GM21825 (cell line): ENCODE measurements around the gene PRKCA.
"Not testable (repeated sequence)": the region's sequence is repeated elsewhere in the genome, so short reads cannot be mapped to it uniquely, and the experiment has no call there.

Experiments used
- ATAC-seq: cut with Tn5 transposase; IDR thresholded peaks from one replicate; pipeline ENCODE4 v1.9.1; 2021; ENCODE audit warnings: mild to moderate bottlenecking, moderate library complexity; ENCODE audit not compliant: unreplicated experiment

The PRKCA gene

DNA sequence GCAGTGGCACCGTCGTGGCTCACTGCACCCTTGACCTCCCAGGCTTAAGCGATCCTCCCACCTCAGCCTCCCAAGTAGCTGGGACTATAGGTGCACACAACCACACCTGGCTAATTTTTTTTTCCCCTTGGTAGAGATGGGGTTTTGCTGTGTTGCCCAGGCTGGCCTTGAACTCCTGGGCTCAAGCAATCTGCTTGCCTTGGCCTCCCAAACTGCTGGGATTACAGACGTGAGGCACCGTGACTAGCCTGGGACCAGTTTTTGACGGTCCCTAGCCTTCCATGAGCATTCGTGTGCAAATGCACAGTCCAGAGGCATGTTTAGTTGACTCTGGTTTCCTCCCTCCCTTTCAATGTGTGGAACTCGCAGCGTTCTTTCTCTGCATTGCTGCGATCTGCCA lies 48.2 kb downstream of the PRKCA start:
- ATAC-seq: not testable (repeated sequence)

DNA sequence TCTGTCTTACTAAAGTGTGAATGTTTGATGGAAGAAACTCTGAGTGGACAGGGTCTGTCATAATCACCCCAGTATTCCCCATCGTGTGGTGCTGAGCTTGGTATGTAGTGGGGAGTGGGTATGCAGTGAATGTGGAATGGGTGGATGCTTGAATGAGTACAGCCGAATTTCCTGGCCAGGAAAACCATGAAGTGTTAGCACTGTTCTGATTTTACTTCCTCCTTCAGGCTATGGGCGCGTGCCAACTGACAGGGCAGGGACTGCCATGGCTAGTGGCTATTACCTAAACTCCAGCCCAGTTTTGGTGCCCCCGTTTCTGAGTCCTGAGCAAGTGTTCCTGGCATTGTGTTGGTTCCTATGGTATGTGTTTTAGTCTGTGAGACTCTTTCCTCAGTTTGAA lies 48.6 kb downstream of the PRKCA start:
- no peak for ATAC-seq

DNA sequence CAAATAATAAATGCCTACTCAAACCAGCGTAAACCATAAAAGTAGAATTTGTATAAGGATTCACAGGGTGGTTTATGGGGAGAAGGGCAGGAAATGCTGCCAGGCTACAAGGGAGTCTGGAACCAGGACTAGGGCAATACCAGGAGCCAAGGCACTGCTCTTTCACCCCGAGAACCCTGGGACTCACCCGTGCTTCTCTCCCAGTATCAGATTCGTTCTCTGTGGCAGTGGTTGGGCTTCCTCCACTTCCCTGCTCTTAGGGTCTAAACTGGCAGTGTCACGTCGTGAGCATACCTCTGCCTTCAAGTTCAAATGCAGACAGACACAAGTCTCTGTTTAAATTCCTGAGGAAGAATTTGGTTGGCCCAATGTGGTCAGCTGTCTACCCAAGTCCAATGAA lies 49.3 kb downstream of the PRKCA start:
- ATAC-seq: no peak

DNA sequence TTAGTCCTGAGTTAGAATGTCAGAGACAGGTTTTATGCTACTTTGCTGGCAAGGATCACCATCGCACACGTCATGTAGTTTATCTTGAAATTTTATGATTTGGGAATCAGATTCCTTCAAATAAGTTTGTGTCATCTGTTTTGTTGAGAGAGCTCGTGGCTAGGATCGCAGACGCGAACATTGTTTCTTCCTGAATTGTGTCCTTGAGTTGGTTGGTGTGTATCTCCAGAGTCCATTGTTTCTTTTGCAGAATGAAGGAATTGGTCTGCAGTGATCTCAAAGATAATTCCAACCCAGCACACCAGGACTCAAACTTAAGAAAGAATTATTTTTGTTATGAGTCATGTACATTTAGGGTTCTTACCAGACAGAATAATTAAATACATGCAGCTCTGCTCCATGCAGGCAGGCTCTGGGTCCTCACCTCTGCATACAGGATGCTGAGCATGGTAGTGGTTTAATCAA lies 51.6 kb downstream of the PRKCA start:
- ATAC-seq: no peak

DNA sequence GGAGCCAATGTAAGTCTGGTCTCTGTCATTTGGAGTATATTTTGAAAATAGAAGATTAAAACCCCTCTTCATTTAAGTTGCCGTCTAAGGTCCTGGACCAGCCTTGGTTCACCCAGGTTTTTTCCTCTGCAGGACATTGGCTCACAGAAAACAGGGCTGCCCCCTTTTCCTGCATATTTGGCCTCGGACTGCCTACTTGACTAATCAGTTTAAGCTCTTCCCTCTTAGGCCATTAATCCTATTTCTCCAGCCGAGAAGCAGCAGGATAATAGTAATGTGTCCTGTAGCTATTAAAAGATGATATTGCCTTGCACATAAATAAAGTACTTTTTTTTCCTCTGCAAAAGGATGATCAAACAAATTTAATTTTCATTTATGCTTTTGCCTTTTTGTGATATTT lies 52.1 kb downstream of the PRKCA start:
- ATAC-seq: no peak

DNA sequence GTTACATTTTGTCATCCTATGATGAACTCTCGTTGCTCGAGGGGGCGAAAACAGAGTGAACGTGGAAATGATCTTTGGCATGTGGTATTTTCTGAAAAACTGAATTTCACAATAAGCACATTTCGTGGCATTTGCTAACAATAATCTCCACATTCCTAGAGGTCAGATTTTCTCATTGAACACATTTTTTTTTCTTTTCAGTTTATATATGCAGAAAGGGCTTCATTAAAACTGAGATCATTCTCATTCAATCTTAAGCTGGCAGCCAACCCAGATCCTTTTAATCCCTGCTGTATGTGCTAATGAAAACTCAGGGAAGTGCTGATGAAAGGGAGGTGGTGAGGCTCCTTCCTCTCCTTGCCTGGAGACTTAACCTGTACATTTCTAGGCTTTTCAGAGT lies 52.6 kb downstream of the PRKCA start:
- no peak for ATAC-seq

DNA sequence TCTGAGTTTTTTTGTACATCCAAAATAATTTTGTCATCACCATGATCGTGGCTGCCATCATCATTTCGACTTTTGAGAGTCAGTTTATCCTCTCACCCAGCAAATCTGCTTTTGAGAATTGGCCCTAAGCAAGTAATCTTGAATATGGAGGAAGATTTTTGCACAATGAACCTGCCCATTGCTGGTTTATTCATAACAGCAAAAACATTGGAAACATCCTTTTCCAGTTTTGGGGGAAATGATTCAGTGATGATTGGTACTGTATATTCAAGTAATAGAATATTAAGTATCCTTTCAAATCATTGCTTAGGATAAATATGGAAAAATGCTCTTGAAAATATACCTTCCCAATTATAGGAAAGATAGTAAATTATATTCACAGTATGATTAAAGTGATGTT lies 53.1 kb downstream of the PRKCA start:
- no peak for ATAC-seq

DNA sequence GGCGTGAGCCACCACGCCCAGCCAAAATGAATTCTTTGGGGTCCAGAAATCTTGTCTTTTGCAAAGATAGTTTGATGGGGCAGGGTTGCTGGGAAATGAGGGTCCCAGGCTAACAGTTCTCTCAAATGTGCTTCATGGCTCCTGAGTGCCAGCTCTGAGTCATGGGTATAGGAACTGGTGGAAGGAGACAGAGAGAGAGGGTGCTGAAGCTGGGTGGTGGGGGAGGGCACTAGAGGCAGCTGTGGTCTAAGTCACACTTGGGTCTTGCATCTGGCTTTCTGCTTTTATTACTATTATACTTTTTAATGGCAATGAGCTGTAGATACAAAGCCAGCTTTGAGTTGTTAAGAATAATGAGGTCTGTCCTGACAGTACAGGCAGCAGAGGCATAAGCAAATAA lies 54.6 kb downstream of the PRKCA start:
- no peak for ATAC-seq

DNA sequence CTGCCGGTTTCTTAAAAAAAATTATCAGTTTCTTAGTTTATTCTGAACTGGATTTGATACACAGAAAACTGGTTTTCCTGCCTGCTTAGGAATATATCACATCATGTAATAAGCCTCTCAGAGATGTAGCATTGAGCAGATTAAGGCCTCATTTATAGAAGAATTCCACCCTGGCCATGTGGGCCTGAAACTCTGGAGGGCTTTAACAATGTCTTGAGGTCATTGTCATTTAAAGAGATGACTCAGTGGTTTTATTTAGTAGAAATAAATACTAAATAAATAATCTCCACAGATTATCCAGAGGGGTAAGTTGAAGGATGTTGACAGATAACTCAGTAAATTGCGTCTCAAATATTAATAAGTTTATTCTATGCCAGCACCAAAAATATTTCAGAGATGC lies 56.9 kb downstream of the PRKCA start:
- no peak for ATAC-seq

DNA sequence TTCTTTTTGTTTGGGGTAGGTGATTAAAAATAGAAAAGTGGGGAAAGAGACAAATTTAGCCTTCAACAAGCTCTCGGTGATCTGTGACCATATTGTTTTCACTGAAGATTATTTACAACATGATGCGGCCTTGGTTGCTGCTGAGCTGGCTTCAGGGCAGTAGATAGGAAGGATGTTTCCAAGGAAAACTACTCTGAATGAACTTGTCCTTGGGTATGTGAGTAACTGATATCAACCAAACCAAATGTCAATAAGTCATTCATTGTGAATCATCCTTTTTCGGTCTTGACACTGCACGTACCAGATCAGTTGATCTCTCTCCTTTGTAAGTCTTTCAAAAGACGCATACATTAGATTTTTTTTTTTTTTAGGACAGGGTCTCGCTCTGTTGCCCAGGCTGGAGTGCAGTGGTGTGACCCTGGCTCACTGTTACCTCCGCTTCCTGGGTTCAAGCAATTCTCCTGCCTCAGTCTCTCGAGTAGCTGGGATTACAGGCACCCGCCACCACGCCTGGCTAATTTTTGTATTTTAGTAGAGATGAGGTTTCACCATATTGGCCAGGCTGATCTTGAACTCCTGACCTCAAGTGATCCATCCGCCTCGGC lies 58.6 kb downstream of the PRKCA start:
- not testable (repeated sequence) for ATAC-seq

DNA sequence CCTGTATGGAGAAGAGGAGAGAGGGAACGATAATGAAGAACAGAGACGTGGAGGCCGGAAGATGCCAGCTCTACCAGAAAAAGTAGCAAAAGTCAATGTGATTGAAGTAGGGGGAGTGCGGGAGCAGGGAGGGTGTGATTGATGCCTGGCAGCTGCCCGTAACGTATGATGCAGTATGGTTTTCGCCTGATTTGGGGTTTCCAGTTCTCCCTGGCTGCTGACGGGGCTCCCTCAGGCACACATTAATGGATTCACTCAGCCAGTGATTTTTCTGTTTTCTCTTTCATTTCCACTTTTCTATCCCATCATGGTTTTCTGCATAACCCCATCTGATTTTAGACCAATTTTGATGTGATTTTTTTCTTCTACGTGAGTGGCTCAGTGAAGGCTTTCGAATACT lies 62.1 kb downstream of the PRKCA start:
- ATAC-seq: no peak

DNA sequence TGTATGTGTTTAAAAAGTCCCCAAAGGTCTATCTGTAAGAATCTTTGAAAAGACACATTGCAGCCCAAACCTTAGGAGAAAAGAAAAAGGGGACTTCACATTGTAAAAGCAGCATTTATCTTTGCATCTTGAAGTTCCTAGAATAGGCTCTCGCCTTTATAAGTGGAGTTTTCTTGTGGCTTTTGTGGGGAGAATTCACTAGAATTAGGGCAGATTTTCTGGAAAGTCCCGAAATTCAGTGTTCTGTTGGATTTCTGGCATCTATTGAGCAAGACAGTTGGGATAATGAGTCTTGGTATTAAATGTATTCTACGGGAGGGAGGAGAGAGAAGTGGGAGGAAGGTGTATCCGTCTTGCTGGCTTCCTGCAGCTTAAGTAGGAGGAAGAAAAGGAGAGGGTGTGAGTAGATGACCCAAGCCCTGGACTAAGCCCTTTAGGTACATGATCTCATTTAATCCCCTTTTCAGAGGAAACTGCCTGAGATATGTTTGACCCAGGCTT lies 62.6 kb downstream of the PRKCA start:
- ATAC-seq: no peak

DNA sequence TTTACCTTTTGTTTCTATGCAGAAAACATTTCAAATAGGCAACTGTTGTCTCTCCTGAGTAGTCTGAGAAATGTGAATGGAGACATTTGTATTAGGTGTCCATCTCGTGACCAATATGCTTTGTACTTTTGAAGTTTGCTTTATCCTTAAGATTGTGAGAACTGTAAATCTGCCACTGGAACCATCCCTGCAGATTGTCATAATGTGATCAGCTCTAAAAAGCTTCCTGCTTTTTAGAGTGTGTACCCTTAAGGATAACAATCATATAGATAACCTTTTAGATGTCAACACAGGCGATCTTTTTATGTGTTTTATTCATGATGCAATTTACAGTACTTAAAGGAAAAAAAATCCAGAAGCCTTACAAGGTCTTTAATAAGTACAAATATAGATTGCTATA lies 63.5 kb downstream of the PRKCA start:
- ATAC-seq: no peak

DNA sequence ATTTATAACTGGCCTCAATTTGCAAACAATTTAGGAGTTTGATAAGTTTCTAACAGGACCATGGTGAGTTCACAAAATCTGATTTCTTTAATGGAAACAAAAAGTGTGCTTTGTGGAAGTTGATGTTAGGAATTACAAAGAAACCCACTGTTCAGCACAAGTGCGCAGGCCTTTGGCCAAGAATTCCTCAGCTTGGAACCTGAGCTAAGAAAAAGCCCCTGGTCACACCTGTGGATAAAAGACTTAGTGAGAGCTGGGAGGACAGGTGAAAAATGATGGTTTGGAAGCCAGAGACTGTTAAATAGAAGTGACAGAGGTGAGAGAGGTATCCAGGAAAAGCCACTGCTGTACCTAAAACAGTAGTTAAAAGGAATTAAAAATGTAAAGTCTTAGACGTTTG lies 64.7 kb downstream of the PRKCA start:
- ATAC-seq: no peak

DNA sequence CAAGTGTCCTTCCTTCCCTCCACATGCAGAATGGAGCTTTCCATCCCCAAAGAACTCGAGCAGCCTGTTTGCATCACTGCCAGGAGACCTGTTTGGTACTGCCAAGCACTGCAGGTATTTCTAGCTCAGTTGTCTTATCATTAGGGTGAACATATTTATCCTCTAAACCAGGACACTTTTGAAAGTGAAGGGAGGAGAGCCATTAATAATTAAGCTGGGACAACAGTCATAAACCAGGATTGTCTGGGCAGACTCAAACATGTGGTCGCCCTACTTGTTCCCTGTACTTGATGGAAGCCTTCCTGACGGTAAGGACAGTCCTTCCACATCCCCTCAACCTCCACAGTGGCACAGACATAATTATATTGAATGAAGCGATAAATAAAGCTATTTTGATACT lies 67.4 kb downstream of the PRKCA start:
- no peak for ATAC-seq

DNA sequence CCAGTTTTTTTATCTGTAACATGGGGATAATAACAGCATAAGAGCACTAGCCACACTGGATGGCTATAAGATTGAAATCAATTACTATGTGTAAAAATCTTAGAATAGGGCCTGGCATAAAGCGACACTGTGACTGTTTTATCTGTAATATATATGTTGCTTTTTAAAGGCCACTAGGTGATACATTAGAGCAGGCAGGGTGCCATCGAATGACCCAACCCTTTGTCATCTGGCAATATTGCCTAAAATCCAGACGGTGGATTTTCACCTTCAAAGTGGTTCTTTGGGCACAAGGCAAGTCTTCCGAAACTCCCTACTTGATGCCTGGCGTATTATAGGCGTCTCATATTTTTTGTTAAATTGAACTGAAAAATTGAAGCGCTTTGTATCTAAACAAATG lies 69.1 kb downstream of the PRKCA start:
- ATAC-seq: no peak

DNA sequence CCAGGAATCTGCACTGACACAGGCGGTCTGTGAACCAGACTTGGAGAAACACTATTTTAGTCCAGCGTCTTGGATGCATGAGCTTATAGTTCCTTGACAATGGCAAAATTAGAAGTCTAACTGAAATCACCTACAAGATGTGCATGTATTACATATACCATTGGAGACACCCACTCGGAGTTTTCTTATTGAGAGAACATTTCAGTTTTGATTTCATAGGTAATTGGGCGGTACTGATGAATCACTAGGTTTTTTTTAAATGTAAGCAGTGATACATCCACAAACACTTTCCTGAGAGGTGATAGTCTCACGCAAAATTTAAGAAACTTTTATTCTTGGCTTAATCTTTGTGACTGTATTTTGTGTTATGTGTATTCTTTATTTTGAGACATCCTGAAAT lies 69.8 kb downstream of the PRKCA start:
- no peak for ATAC-seq

DNA sequence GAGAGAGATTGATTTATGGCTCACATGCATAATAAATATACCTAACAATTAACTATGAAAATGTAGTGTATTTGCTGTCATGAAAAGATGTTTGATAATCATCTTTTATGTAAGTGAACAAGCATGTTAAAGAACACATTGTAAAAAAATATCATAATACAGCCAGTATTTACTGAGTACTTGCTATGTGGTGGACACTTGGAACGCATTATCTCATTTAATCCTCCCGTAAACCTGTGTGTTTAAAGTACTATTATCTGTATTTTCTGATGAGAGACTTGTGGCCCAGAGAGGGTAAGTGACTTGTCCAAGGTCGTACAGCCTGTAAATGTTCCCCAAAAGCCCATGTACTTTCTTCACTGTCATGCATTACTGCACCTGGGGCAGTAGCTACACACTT lies 70.7 kb downstream of the PRKCA start:
- ATAC-seq: no peak

DNA sequence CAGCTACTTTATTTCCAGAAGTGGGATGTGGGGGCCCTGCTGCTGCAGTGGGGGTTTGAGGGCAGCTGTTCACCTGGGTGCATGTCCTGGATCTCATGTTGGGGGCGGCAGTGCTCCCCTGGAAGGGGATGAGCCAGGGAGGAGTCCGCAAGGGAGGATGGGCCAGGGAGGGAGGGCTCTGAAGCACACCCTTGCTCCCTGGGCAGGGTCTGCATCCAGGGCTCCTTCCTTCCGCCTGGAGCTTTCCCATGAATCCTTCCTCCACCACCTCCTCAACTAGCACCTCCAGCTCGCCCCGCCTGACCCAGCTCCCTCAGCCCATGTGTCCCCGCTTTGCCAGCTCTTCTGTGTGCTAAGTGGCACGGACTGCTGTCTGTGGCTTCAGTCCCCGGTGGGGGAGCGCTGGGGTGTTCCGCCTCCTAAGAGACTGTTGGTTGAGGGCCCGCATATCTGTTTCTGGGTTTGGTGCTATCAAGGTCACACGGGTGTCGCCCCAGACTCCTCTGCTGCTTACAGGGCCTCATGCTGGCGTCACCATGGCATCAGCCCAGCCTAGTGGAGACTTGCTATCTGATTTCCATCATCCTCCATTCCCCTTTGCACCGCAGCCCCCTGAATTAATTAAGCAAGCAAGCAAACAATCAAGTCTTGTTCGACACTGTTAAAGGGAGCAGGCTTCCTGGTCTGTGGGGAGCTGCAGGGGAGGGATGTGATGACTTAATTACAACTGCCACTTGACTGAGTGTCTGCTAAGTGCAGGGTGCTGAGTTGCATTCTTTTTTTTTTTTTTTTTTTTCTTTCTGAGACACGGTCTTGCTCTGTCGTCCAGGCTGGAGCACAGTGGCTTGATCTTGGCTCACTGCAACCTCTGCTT lies 71.8 kb downstream of the PRKCA start:
- no peak for ATAC-seq

DNA sequence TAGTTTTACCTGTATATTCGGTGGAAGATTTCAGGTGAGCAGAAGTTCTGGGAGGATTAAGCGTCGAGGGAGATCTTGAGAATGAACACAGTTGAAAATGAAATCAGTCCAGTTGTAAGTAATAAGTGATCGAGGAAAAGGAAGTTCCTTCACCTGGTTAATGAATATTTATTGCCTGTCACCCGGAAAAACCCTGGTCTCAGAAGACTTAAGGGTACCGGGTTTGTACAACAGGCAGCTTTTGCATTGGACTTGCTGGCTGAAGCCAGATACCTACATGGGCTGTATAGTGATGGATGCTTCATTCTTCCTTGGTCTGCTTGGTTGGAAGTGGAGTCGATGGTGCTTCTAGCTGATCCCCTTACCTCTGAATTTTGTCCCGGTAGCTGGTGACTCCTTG lies 72.7 kb downstream of the PRKCA start:
- no peak for ATAC-seq

DNA sequence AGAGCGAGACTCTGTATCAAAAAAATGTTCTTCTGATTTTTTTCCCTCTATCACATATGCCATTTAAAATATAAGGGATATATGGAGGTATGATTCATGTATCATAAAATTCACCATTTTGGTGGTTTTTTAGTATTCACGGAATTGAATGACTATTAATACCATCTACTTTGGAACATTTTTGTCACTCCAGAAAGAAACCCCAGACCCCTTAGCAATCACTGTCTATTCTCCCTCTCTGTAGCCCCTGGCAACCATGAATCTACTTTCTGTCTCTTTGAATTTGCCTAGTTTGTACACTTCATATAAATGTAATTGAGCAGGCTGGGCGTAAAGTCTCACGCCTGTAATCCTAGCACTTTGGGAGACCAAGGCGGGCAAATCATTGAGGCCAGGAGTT lies 75.9 kb downstream of the PRKCA start:
- no peak for ATAC-seq

DNA sequence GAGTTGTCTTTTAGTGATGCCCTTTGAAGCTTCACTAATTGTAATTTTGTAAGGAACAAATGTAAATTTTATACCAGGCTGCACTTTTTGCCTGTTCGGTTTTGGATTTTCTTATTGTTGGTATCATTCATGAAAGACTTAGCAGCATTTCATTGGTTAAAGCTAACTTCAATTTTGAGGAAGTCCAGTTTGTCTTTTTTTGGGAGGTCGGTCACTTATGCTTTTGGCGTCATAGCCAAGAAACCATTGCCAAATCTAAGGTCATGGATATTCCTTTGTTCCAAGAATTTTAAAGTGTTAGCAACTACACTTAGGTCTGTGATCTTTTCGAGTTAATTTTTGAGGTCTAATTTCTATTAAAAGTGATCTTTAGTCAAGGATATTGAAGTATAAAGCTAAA lies 77.1 kb downstream of the PRKCA start:
- no peak for ATAC-seq
